G401 (cell line): Measurements from ENCODE around the gene VMO1. TPM values are rescaled to one million over a fixed set of nuclear protein-coding genes. Genes with fewer than 3 reads are reported as not detected.
A peak's percentile ranks its signal among the peaks of the same experiment; 100 is the strongest.
"Not testable (repeated sequence)": the region's sequence is repeated elsewhere in the genome, so short reads cannot be mapped to it uniquely, and the experiment has no call there.

Experiments
- DNase-seq: peaks from one replicate; pipeline ENCODE4 v3.0.0-alpha.2; 2015; ENCODE audit warnings: low spot score
- in situ Hi-C: cut with HindIII; loops from 2 replicates; pipeline ENCODE4 v1.10.0; 2016; ENCODE audit warnings: low sequenced_read_pairs, mixed read lengths
- total RNA-seq: library from RNA; depleted of rRNA; stranded (reverse); fragments of >200 nt; shearing (Covaris generic); gene quantifications from 2 replicates; pipeline ENCODE4 v1.2.3, GENCODE V29; 2014; rRNA removed

Gene VMO1
- not detected in 2 replicates for total RNA-seq

DNA sequence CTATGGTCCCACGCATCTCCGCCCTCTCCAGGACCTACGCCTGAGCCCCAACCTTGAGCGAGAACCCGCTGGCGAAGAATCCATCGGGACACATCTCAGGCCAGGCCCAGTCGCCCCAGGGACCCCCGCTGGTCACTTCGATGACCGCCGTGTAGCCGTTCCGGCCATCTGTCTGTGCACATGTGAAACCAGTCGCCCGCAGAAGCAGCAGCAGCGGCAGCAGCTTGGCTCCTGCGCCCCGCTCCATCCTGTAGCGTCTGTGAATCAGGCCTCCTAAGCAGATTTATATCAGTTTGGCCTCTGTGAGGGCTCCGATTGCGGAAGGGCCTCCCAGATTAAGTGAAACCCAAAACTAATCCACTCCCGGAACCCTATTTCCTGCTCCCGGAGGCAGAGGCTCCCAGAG is at the start of gene VMO1:
Gene VMO1 (minus strand): TSS at position 259 of the 406 bp plus-strand sequence. CDS start 12 bp downstream, at position 247.
- peak; percentile 40 for DNase-seq
- in situ Hi-C loops: no loop called here

DNA sequence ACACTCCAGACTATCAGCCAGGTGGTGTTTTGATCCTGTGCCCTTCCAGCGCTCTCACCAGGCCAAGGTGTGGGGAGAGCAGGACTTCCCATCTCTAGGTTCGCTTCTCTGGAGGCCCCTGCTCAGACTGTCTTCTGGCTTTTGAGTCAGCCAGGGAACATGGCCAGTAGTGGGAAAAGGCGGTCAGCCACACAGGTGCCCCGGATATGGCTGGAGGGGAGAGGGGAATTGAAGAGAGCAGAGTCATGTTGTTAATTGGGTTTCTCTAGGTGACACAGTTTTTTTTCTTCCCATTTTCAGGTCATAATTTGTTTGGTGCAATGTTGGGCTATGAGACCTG is 48.5 kb upstream of the VMO1 start:
- in situ Hi-C loops: loop anchor here (10.0 kb wide), 1 partner anchor 110 kb away; no protein-coding TSS in a partner anchor
- peak; percentile 40 for DNase-seq

- peak; percentile 34 for DNase-seq
- in situ Hi-C loops: loop anchor here (10.0 kb wide), 1 partner anchor 109 kb away; no protein-coding TSS in a partner anchor
Measured at GRCh38 chr17:4833941-4834680, 47.9 kb upstream of the VMO1 start.

GRCh38 chr17:4833178-4833940 is 47.2 kb upstream of the VMO1 start, which contains the start of gene MINK1:
TSS of gene MINK1 (plus strand) at chr17:4833340. CDS start at chr17:4833584, 244 bp downstream.
- in situ Hi-C loops: loop anchor here (10.0 kb wide), 1 partner anchor 109 kb away; no protein-coding TSS in a partner anchor
- DNase-seq: peak; percentile 91

GRCh38 chr17:4832829-4833177 is 46.6 kb upstream of the VMO1 start:
- DNase-seq: not testable (repeated sequence)
- in situ Hi-C loops: loop anchor here (10.0 kb wide), 1 partner anchor 108 kb away; no protein-coding TSS in a partner anchor

- no peak for DNase-seq
- in situ Hi-C loops: no loop called here
Measured at GRCh38 chr17:4827399-4827798, 41.2 kb upstream of the VMO1 start.

DNA sequence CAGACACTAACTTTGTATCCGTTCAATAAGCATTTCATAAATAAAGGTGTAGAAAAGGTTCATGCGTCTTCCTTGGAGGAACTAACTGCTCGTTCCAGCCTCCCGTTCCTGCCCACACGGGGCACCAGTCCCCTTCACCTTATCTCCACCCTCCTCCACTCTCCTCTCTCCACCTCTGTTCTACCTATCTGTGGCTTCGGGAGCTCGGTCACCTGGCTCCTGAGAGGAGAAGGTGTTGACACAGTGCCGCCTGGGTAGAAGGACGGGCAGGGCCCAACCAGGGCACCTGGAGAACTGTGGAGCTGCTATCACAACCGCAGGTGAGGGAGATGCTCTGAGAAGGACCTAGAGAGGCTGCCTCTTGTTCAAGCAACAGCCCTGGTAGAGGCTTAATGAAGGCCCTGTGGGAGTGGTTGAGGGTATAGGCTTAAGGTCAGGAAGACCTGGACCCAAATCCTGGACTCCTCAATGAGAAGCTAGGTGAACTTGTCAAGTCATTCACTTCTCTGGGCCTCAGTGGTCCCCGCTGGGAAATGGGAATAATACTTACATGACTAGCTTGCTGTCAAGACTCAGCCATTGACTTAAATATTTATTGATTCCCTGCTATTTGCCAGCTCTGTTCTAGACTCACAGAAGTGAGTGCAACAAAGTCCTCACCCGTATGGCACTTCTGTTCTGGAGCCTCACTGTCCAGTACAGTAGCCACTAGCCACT is 37.4 kb upstream of the VMO1 start:
- in situ Hi-C loops: no loop called here
- no peak for DNase-seq

GRCh38 chr17:4822835-4823234 is 36.7 kb upstream of the VMO1 start:
- in situ Hi-C loops: no loop called here
- no peak for DNase-seq

- DNase-seq: no peak
- in situ Hi-C loops: no loop called here
Measured at GRCh38 chr17:4818276-4818675, 32.1 kb upstream of the VMO1 start.

GRCh38 chr17:4816826-4817225 is 30.7 kb upstream of the VMO1 start:
- in situ Hi-C loops: no loop called here
- DNase-seq: no peak

DNA sequence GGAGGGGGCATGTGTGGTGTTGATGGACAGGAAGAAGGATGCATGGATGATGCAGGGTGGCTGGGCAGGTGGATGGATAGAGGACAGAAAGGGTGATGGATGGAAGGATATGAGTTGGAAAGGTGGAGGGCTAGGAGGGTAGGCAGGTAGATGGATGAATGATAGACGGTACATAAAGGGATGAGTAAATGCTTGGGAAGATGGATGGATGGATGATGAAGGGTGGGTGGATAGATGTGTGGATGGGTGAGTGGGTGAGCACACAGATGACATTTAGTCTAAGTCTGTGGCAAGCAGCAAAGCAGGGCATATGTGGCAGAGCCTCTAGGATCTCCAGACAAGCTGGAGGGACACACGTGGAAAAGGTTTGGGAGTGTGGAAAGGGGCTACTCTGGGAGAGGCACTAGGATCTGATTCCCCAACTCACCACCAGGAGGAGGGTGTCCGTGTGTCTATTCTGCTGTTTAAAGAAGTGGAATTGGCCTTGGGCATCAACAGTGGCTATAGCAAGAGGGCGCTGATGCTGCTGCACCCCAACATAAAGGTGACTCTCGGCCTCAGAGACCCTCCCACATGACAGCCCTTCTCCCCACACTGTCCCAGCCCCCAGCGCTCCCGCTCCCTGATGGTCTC is 29.0 kb upstream of the VMO1 start:
- DNase-seq: no peak
- in situ Hi-C loops: no loop called here

DNA sequence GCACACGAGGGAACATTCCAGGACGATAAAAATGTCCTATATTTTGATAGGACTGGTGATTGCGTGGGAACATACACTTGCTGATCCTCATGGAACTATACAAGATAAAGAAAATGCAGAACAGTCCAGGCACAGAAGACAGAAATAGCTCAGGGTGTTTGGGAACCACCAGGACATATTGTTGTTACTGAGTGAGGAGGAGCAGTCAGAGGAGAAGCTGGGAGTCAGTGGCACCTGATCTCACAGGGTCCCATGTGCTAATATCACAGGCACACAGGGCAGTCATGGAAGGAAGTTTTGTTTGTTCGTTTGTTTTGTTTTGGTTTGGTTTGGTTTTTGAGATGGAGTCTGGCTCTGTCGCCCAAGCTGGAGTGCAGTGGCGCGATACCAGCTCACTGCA is 26.5 kb upstream of the VMO1 start:
- in situ Hi-C loops: no loop called here

GRCh38 chr17:4811471-4811870 is 25.3 kb upstream of the VMO1 start:
- in situ Hi-C loops: no loop called here
- DNase-seq: no peak

More for the DNA sequence above, 26.5 kb upstream of the VMO1 start:
- DNase-seq: no peak

- no peak for DNase-seq
- in situ Hi-C loops: no loop called here
Measured at GRCh38 chr17:4810696-4811290, 24.6 kb upstream of the VMO1 start.

DNA sequence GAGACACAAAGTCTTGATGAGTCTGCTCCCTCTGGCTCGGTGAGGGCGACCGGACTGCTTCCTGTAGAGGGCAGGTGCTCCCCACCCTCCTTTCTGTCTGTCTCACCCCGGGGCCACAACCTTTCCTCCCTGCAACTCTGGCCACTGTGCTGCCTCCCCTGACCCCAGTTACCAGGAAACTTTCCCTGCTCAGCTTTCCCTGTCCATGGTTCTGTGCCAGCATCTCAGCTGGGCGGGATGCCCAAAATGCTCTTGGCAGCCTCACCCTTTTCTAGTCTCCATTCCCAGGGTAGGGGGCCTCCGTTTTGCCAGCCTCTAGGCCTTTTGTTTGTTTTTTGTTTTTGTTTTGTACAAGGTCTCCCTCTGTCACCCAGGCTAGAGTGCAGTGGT is 22.2 kb upstream of the VMO1 start:
- in situ Hi-C loops: no loop called here
- peak; percentile 63 for DNase-seq

- in situ Hi-C loops: no loop called here
- no peak for DNase-seq
Measured at GRCh38 chr17:4807605-4808377, 21.6 kb upstream of the VMO1 start.

GRCh38 chr17:4806777-4807604 is 20.8 kb upstream of the VMO1 start, which contains the start of gene PLD2:
TSS of gene PLD2 (plus strand) at chr17:4807152. CDS start at chr17:4807773, 621 bp downstream.
- DNase-seq: peak; percentile 81

More at GRCh38 chr17:4806777-4807604, 20.8 kb upstream of the VMO1 start, which contains the start of gene PLD2:
- in situ Hi-C loops: no loop called here
